ENCODE measurements around the gene TRMT2A. TPM values are rescaled to one million over a fixed set of nuclear protein-coding genes. Genes with fewer than 3 reads are reported as not detected.

Gene TRMT2A
- total and polyA plus RNA-seq, 8 donors: 23.8 to 120 (median 34.1) TPM

- H3K27me3 ChIP-seq: no peaks in the 10 kb centered on the region
- no peaks in the 10 kb centered on the region for H3K4me1 ChIP-seq
- FAIRE-seq: no peak
- no peak overlapping the region for H3K4me3 ChIP-seq
- intact Hi-C loops (cut with DNase I): loop anchor here in 2 of 3 donors (10.0 kb wide), 3 partner anchors 85 to 135 kb away; no protein-coding TSS in a partner anchor
- no peak for TF ChIP-seq CTCF (IDR thresholded peaks at IDR 0.05)
- H3K9me3 ChIP-seq: no peaks in the 10 kb centered on the region
- no peaks in the 10 kb centered on the region for H3K36me3 ChIP-seq
- DNase-seq: no peak
- 64 to 76% methylated on average over 31 to 32 of the region's 32 CpGs for WGBS, 2 donors
- H3K27ac ChIP-seq: no peak overlapping the region
- ATAC-seq: no peak
Measured at GRCh38 chr22:20149257-20150250, 32.5 kb upstream of the TRMT2A start.

GRCh38 chr22:20148414-20148813 lies 31.4 kb upstream of the TRMT2A start:
- Histone ChIP-seq H3K9me3 (no peaks in the 10 kb centered on the region), H3K4me1 (no peaks in the 10 kb centered on the region), H3K36me3 (no peaks in the 10 kb centered on the region), H3K27ac (no peak overlapping the region), H3K4me3 (no peak overlapping the region), H3K27me3 (no peaks in the 10 kb centered on the region)
- TF ChIP-seq CTCF (IDR thresholded peaks at IDR 0.05): no peak
- WGBS, 2 donors: 80 to 86% methylated on average over 18 of the region's 18 CpGs
- intact Hi-C loops (cut with DNase I): loop anchor here in 1 of 3 donors (10.0 kb wide), 1 partner anchor 106 kb away; no protein-coding TSS in a partner anchor
- no peak for ATAC-seq
- DNase-seq: no peak
- no peak for FAIRE-seq

GRCh38 chr22:20147237-20147988 lies 30.4 kb upstream of the TRMT2A start:
- H3K36me3 ChIP-seq: no peaks in the 10 kb centered on the region
- no peaks in the 10 kb centered on the region for H3K4me1 ChIP-seq
- intact Hi-C loops (cut with DNase I): loop anchor here in 1 of 3 donors (10.0 kb wide), 1 partner anchor 107 kb away; no protein-coding TSS in a partner anchor
- no peak for ATAC-seq
- no peak for TF ChIP-seq CTCF (IDR thresholded peaks at IDR 0.05)
- no peaks in the 10 kb centered on the region for H3K27me3 ChIP-seq
- H3K27ac ChIP-seq: no peak overlapping the region
- 76 to 79% methylated on average over 14 of the region's 14 CpGs for WGBS, 2 donors
- no peak for FAIRE-seq
- no peak overlapping the region for H3K4me3 ChIP-seq
- DNase-seq: no peak
- H3K9me3 ChIP-seq: no peaks in the 10 kb centered on the region

- 79 to 80% methylated on average over 19 to 22 of the region's 22 CpGs for WGBS, 2 donors
- no peaks in the 10 kb centered on the region for H3K36me3 ChIP-seq
- H3K4me3 ChIP-seq: no peak overlapping the region
- no peak for TF ChIP-seq CTCF (IDR thresholded peaks at IDR 0.05)
- no peak overlapping the region for H3K27ac ChIP-seq
- ATAC-seq (no peak), FAIRE-seq (no peak), DNase-seq (no peak)
- H3K27me3 ChIP-seq: no peaks in the 10 kb centered on the region
- H3K4me1 ChIP-seq: no peaks in the 10 kb centered on the region
- intact Hi-C loops (cut with DNase I): loop anchor here in 1 of 3 donors (10.0 kb wide), 1 partner anchor 108 kb away; no protein-coding TSS in a partner anchor
- no peaks in the 10 kb centered on the region for H3K9me3 ChIP-seq
Measured at GRCh38 chr22:20146777-20147176, 29.8 kb upstream of the TRMT2A start.

Data from pancreas (tissue), 10 donors.